ENCODE results near the gene FBXO22.

The FBXO22 gene

DNA sequence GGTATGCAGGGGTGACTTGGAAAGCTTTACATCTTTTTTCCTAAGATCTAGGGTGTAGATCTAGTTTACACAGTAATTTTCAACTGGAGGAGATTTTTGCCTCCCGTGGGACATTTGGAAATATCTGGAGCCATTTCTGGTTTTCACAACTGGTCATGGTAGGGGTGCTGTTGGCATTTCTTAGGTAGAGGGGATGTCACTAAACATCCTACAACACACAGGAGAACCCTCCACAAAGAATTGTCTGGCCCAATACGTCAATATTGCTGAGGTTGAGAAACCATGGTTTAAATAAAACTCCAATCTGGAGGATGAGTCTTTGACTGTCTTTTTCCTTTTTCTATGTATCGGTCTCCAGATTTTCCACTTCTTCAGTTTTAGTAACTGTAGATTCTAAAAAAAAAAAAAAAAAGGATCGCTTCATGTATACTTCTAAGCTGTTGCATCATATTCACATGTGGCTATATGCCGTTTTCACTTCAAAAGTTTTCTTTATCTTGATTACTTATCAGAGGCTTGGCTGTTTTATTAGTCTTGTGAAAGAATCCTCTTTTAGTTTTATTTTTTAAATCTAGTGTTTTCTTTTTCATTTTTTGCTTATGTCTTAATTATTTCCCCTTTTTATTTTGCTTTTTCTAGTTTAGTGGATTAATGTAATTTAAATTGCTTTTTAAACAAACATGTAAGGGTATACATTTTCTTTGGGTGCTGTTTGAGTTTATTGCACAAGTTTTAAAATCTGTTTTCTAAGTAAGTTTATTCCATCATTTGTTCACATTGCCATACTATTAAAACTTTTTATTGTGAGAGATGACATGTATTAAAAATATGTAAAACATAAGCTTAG is 39.2 kb upstream of the FBXO22 start:
- Histone ChIP-seq H3K4me1 (ENCODE audit: control insufficient read depth, insufficient read depth, low read length) (peaks cover 12% of the 10 kb centered on the region), H3K9me3 (ENCODE audit: control insufficient read depth, insufficient read depth, low read depth, low read length) (no peaks in the 10 kb centered on the region), H3K4me3 (ENCODE audit: low read depth, low read length) (no peak overlapping the region), H3K27ac (ENCODE audit: extremely low read depth, low read depth, low read length) (no peak overlapping the region), H3K36me3 (ENCODE audit: control insufficient read depth in 2 of 2, insufficient read depth in 1 of 2, low read length in 2 of 2) (peaks cover 7 to 14% of the 10 kb centered on the region in 2 experiments)
- POLR2A ChIA-PET: no interaction called here
- CTCF ChIA-PET: interaction anchor here (0.6 to 0.8 kb wide), 2 partner anchors 33 to 55 kb away, joined by 3 read pairs; no protein-coding TSS in a partner anchor
- TF ChIP-seq, protein P1, sequence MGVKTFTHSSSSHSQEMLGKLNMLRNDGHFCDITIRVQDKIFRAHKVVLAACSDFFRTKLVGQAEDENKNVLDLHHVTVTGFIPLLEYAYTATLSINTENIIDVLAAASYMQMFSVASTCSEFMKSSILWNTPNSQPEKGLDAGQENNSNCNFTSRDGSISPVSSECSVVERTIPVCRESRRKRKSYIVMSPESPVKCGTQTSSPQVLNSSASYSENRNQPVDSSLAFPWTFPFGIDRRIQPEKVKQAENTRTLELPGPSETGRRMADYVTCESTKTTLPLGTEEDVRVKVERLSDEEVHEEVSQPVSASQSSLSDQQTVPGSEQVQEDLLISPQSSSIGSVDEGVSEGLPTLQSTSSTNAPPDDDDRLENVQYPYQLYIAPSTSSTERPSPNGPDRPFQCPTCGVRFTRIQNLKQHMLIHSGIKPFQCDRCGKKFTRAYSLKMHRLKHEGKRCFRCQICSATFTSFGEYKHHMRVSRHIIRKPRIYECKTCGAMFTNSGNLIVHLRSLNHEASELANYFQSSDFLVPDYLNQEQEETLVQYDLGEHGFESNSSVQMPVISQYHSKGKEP (tag by site-specific recombination; IDR thresholded peaks at IDR 0.05): no peak
- TF ChIP-seq ZNF658 (tag by site-specific recombination; IDR thresholded peaks at IDR 0.05) (no peak), REPIN1 (tag by site-specific recombination; IDR thresholded peaks at IDR 0.05; ENCODE audit: low read depth) (no peak), ZNF16 (tag by site-specific recombination; IDR thresholded peaks at IDR 0.05; ENCODE audit: low read depth) (no peak), ZNF623 (tag by site-specific recombination; IDR thresholded peaks at IDR 0.05) (no peak), ZNF777 (tag by site-specific recombination; IDR thresholded peaks at IDR 0.05; ENCODE audit: borderline replicate concordance) (no peak), ZNF600 (tag by site-specific recombination; IDR thresholded peaks at IDR 0.05) (no peak), ZNF24 (tag by site-specific recombination; IDR thresholded peaks at IDR 0.05) (no peak), ZNF514 (tag by site-specific recombination; IDR thresholded peaks at IDR 0.05) (no peak), ZNF302 (tag by site-specific recombination; IDR thresholded peaks at IDR 0.05; ENCODE audit: low read depth) (no peak), HOXC10 (CRISPR knock-in tag; IDR thresholded peaks at IDR 0.05) (no peak), ZNF211 (tag by site-specific recombination; IDR thresholded peaks at IDR 0.05; ENCODE audit: low read depth) (no peak), SCRT2 (tag by site-specific recombination; IDR thresholded peaks at IDR 0.05) (peak; percentile 53), ZFP3 (tag by site-specific recombination; IDR thresholded peaks at IDR 0.05; ENCODE audit: low read depth) (no peak), ZBTB17 (tag by site-specific recombination; IDR thresholded peaks at IDR 0.05) (0 out of 2 replicates have a peak, but pooled peaks have one; percentile 16), ZFP37 (tag by site-specific recombination; IDR thresholded peaks at IDR 0.05) (no peak)
- TF ChIP-seq, protein P2, sequence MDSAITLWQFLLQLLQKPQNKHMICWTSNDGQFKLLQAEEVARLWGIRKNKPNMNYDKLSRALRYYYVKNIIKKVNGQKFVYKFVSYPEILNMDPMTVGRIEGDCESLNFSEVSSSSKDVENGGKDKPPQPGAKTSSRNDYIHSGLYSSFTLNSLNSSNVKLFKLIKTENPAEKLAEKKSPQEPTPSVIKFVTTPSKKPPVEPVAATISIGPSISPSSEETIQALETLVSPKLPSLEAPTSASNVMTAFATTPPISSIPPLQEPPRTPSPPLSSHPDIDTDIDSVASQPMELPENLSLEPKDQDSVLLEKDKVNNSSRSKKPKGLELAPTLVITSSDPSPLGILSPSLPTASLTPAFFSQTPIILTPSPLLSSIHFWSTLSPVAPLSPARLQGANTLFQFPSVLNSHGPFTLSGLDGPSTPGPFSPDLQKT (IDR thresholded peaks at IDR 0.05; ENCODE audit: borderline replicate concordance, low read depth, low read length): no peak
- TF ChIP-seq, protein P3, sequence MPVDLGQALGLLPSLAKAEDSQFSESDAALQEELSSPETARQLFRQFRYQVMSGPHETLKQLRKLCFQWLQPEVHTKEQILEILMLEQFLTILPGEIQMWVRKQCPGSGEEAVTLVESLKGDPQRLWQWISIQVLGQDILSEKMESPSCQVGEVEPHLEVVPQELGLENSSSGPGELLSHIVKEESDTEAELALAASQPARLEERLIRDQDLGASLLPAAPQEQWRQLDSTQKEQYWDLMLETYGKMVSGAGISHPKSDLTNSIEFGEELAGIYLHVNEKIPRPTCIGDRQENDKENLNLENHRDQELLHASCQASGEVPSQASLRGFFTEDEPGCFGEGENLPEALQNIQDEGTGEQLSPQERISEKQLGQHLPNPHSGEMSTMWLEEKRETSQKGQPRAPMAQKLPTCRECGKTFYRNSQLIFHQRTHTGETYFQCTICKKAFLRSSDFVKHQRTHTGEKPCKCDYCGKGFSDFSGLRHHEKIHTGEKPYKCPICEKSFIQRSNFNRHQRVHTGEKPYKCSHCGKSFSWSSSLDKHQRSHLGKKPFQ (tag by site-specific recombination; IDR thresholded peaks at IDR 0.05): no peak
- TF ChIP-seq, protein P4, sequence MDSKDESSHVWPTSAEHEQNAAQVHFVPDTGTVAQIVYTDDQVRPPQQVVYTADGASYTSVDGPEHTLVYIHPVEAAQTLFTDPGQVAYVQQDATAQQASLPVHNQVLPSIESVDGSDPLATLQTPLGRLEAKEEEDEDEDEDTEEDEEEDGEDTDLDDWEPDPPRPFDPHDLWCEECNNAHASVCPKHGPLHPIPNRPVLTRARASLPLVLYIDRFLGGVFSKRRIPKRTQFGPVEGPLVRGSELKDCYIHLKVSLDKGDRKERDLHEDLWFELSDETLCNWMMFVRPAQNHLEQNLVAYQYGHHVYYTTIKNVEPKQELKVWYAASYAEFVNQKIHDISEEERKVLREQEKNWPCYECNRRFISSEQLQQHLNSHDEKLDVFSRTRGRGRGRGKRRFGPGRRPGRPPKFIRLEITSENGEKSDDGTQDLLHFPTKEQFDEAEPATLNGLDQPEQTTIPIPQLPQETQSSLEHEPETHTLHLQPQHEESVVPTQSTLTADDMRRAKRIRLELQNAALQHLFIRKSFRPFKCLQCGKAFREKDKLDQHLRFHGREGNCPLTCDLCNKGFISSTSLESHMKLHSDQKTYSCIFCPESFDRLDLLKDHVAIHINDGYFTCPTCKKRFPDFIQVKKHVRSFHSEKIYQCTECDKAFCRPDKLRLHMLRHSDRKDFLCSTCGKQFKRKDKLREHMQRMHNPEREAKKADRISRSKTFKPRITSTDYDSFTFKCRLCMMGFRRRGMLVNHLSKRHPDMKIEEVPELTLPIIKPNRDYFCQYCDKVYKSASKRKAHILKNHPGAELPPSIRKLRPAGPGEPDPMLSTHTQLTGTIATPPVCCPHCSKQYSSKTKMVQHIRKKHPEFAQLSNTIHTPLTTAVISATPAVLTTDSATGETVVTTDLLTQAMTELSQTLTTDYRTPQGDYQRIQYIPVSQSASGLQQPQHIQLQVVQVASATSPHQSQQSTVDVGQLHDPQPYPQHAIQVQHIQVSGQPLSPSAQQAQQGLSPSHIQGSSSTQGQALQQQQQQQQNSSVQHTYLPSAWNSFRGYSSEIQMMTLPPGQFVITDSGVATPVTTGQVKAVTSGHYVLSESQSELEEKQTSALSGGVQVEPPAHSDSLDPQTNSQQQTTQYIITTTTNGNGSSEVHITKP (tag by site-specific recombination; IDR thresholded peaks at IDR 0.05): peak; percentile 93
- TF ChIP-seq, protein P5, sequence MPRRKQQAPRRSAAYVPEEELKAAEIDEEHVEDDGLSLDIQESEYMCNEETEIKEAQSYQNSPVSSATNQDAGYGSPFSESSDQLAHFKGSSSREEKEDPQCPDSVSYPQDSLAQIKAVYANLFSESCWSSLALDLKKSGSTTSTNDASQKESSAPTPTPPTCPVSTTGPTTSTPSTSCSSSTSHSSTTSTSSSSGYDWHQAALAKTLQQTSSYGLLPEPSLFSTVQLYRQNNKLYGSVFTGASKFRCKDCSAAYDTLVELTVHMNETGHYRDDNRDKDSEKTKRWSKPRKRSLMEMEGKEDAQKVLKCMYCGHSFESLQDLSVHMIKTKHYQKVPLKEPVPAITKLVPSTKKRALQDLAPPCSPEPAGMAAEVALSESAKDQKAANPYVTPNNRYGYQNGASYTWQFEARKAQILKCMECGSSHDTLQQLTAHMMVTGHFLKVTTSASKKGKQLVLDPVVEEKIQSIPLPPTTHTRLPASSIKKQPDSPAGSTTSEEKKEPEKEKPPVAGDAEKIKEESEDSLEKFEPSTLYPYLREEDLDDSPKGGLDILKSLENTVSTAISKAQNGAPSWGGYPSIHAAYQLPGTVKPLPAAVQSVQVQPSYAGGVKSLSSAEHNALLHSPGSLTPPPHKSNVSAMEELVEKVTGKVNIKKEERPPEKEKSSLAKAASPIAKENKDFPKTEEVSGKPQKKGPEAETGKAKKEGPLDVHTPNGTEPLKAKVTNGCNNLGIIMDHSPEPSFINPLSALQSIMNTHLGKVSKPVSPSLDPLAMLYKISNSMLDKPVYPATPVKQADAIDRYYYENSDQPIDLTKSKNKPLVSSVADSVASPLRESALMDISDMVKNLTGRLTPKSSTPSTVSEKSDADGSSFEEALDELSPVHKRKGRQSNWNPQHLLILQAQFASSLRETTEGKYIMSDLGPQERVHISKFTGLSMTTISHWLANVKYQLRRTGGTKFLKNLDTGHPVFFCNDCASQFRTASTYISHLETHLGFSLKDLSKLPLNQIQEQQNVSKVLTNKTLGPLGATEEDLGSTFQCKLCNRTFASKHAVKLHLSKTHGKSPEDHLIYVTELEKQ (tag by site-specific recombination; IDR thresholded peaks at IDR 0.05; ENCODE audit: borderline replicate concordance): no peak

Data from HEK293 (cell line).